ENCODE measurements around the gene TMIGD2.
"Not testable (repeated sequence)": the region's sequence is repeated elsewhere in the genome, so short reads cannot be mapped to it uniquely, and the experiment has no call there.

The TMIGD2 gene

GRCh38 chr19:4246767-4247593 is 55.2 kb downstream of the TMIGD2 start, which contains the start of gene YJU2:
TSS of gene YJU2 (plus strand) at chr19:4247080. CDS start at chr19:4247147, 67 bp downstream.
- Mint-ChIP-seq H3K4me1 (ENCODE audit: low read depth) (peaks cover 23% of the 10 kb centered on the region), H3K27ac (peak within 1 kb of the TSS; percentile 99), H3K36me3 (ENCODE audit: low read depth) (peaks cover 49% of the 10 kb centered on the region), H3K27me3 (no peaks in the 10 kb centered on the region), H3K9me3 (no peaks in the 10 kb centered on the region), H3K4me3 (peak within 1 kb of the TSS; percentile 92)
- intact Hi-C loops (cut with micrococcal nuclease), result loop anchor here (5.0 kb wide), 2 partner anchors 95 to 225 kb away; partner anchors contain the start of genes HDGFL2 and MPND

- not testable (repeated sequence) for H3K9me3 Mint-ChIP-seq, H3K4me3 Mint-ChIP-seq, H3K27me3 Mint-ChIP-seq
- peaks cover 30% of the 10 kb centered on the region for H3K4me1 Mint-ChIP-seq (ENCODE audit: low read depth)
- H3K36me3 Mint-ChIP-seq (ENCODE audit: low read depth), result peaks cover 39% of the 10 kb centered on the region
- peak overlapping the region; percentile 99 for H3K27ac Mint-ChIP-seq
- intact Hi-C loops (cut with micrococcal nuclease), result loop anchor here (5.0 kb wide), 2 partner anchors 96 to 226 kb away; partner anchors contain the start of genes HDGFL2 and MPND
Observed at GRCh38 chr19:4245938-4246337, 56.3 kb downstream of the TMIGD2 start.
